ENCODE results near the gene TSPAN18.
A peak's percentile ranks its signal among the peaks of the same experiment; 100 is the strongest.

The TSPAN18 gene

GRCh38 chr11:44698252-44698912 lies 28.4 kb upstream of the TSPAN18 start:
- no peak overlapping the region for H3K27ac ChIP-seq (replicated peaks; ENCODE audit: low read length)
- no CpG with 5 or more reads among the region's 13 CpGs for WGBS, 2 donors (ENCODE audit: extremely low coverage in 2 of 2, insufficient read length in 2 of 2, insufficient replicate concordance in 1 of 2)
- no peaks in the 10 kb centered on the region for H3K9me3 ChIP-seq (replicated peaks in 1 of 2; ENCODE audit: control insufficient read depth in 2 of 2, insufficient read depth in 1 of 2, low read depth in 1 of 2, low read length in 2 of 2)
- H4K8ac ChIP-seq (ENCODE audit: low read depth, low read length), result no peak overlapping the region
- no peak overlapping the region for H3K4me3 ChIP-seq (ENCODE audit: low read length in 2 of 2)
- H3K79me1 ChIP-seq (ENCODE audit: low read depth, low read length), result no peaks in the 10 kb centered on the region
- DNase-seq (ENCODE audit: low spot score), result no peak
- no peak overlapping the region for H3K23ac ChIP-seq (ENCODE audit: low read depth, low read length, poor library complexity)
- H3K9ac ChIP-seq (ENCODE audit: low read depth, low read length, poor library complexity), result no peak overlapping the region
- H3K14ac ChIP-seq (ENCODE audit: low read length), result no peak overlapping the region
- H3K18ac ChIP-seq (ENCODE audit: low read length), result no peak overlapping the region
- no peak overlapping the region for H3K4ac ChIP-seq (ENCODE audit: low read length)
- H3K4me2 ChIP-seq (ENCODE audit: insufficient read depth, low read length, poor library complexity, severe bottlenecking), result no peak overlapping the region
- no peak overlapping the region for H2BK120ac ChIP-seq (ENCODE audit: low read depth, low read length)
- no peak overlapping the region for H2AK5ac ChIP-seq (ENCODE audit: low read depth, low read length)
- no peak overlapping the region for H2BK5ac ChIP-seq (ENCODE audit: low read length)
- no peak overlapping the region for H2BK15ac ChIP-seq (ENCODE audit: low read length)
- no peak overlapping the region for H4K91ac ChIP-seq (ENCODE audit: low read depth, low read length, poor library complexity)
- H3K27me3 ChIP-seq (ENCODE audit: control insufficient read depth in 3 of 3, insufficient read depth in 3 of 3, low read depth in 1 of 3, low read length in 3 of 3), result peaks cover 0 to 24% (median 0%) of the 10 kb centered on the region in 3 experiments
- H3K36me3 ChIP-seq (replicated peaks in 1 of 2; ENCODE audit: control insufficient read depth in 2 of 2, insufficient read depth in 2 of 2, low read length in 2 of 2), result no peaks in the 10 kb centered on the region
- no peak overlapping the region for H2BK12ac ChIP-seq (ENCODE audit: low read length)
- no peak overlapping the region for H2AFZ ChIP-seq (ENCODE audit: low read length)
- H3K4me1 ChIP-seq (ENCODE audit: control insufficient read depth in 2 of 2, insufficient read depth in 1 of 2, low read depth in 1 of 2, low read length in 2 of 2), result peaks cover 0 to 12% of the 10 kb centered on the region in 2 donors

DNA sequence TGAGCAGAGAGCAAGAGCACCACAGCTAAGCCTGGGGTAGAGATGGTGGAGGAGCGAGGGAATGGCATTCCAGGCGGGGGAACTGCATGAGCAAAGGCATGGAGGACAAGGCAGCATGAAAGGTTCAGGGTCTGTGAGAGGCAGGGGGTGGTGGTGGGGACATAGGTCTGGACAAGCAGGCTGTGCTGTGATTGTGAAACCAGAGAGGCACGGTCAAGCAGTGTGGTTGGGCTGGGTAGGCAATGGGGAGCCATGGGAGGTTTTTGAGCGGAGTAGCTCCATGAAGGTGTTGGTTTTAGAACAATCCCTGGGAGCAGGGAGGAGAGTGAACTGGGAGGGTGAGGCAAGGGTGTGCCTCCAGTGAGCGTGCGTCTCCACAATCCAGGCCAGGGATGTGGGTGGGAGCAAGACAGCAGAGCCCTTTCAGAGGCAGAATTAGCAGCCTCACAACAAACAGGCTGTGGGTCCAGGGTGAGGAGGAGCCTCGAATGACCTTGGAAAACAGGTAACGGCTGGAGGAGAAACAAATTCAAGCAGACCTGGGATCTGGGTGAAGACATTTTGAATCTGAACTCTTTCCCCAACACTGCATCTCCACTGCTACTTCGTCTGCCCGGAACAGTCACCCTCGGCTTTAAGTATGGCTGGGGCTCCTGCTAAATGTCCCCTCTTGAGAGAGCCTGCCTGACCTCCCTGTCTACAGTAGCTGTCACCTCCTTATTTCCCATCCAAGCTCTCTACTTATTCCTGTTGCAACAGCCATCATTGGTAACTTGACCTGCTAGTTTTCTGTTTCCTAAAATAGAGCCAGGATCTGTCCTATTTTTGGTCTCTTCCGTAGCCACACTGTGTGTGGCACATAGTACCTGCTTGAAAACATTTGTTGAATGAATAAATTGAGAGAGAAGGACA lies 27.0 kb upstream of the TSPAN18 start:
- Histone ChIP-seq H3K14ac (ENCODE audit: low read length) (peak overlapping the region; percentile 25), H4K8ac (ENCODE audit: low read depth, low read length) (no peak overlapping the region), H3K79me1 (ENCODE audit: low read depth, low read length) (no peaks in the 10 kb centered on the region), H3K4ac (ENCODE audit: low read length) (no peak overlapping the region), H2BK15ac (ENCODE audit: low read length) (no peak overlapping the region), H3K9ac (ENCODE audit: low read depth, low read length, poor library complexity) (no peak overlapping the region), H3K23ac (ENCODE audit: low read depth, low read length, poor library complexity) (peak overlapping the region; percentile 5), H3K4me2 (ENCODE audit: insufficient read depth, low read length, poor library complexity, severe bottlenecking) (no peak overlapping the region), H2BK12ac (ENCODE audit: low read length) (no peak overlapping the region), H3K27ac (replicated peaks; ENCODE audit: low read length) (no peak overlapping the region), H4K91ac (ENCODE audit: low read depth, low read length, poor library complexity) (no peak overlapping the region), H3K27me3 (ENCODE audit: control insufficient read depth in 3 of 3, insufficient read depth in 3 of 3, low read depth in 1 of 3, low read length in 3 of 3) (peaks cover 0 to 20% (median 0%) of the 10 kb centered on the region in 3 experiments), H2BK120ac (ENCODE audit: low read depth, low read length) (no peak overlapping the region), H2AFZ (ENCODE audit: low read length) (no peak overlapping the region), H2BK5ac (ENCODE audit: low read length) (no peak overlapping the region), H3K18ac (ENCODE audit: low read length) (peak overlapping the region; percentile 1), H2AK5ac (ENCODE audit: low read depth, low read length) (no peak overlapping the region), H3K4me1 (ENCODE audit: control insufficient read depth in 2 of 2, insufficient read depth in 1 of 2, low read depth in 1 of 2, low read length in 2 of 2) (peaks cover 0 to 10% of the 10 kb centered on the region in 2 donors), H3K9me3 (replicated peaks in 1 of 2; ENCODE audit: control insufficient read depth in 2 of 2, insufficient read depth in 1 of 2, low read depth in 1 of 2, low read length in 2 of 2) (peaks cover 0 to 4% of the 10 kb centered on the region in 2 donors), H3K36me3 (replicated peaks in 1 of 2; ENCODE audit: control insufficient read depth in 2 of 2, insufficient read depth in 2 of 2, low read length in 2 of 2) (no peaks in the 10 kb centered on the region), H3K4me3 (ENCODE audit: low read length in 2 of 2) (no peak overlapping the region)
- WGBS, 2 donors (ENCODE audit: extremely low coverage in 2 of 2, insufficient read length in 2 of 2, insufficient replicate concordance in 1 of 2), result no CpG with 5 or more reads among the region's 12 CpGs
- DNase-seq (ENCODE audit: low spot score), result no peak

GRCh38 chr11:44701276-44701675 lies 25.5 kb upstream of the TSPAN18 start:
- no peak overlapping the region for H4K8ac ChIP-seq (ENCODE audit: low read depth, low read length)
- peaks cover 0 to 2% of the 10 kb centered on the region in 2 donors for H3K4me1 ChIP-seq (ENCODE audit: control insufficient read depth in 2 of 2, insufficient read depth in 1 of 2, low read depth in 1 of 2, low read length in 2 of 2)
- H3K9me3 ChIP-seq (replicated peaks in 1 of 2; ENCODE audit: control insufficient read depth in 2 of 2, insufficient read depth in 1 of 2, low read depth in 1 of 2, low read length in 2 of 2), result peaks cover 0 to 4% of the 10 kb centered on the region in 2 donors
- H3K4ac ChIP-seq (ENCODE audit: low read length), result no peak overlapping the region
- H2AK5ac ChIP-seq (ENCODE audit: low read depth, low read length), result peak overlapping the region; percentile 83
- no peak overlapping the region for H3K27ac ChIP-seq (replicated peaks; ENCODE audit: low read length)
- H3K14ac ChIP-seq (ENCODE audit: low read length), result no peak overlapping the region
- no peak overlapping the region for H2BK12ac ChIP-seq (ENCODE audit: low read length)
- H4K91ac ChIP-seq (ENCODE audit: low read depth, low read length, poor library complexity), result peak overlapping the region; percentile 15
- no peak overlapping the region for H3K4me2 ChIP-seq (ENCODE audit: insufficient read depth, low read length, poor library complexity, severe bottlenecking)
- no peaks in the 10 kb centered on the region for H3K36me3 ChIP-seq (replicated peaks in 1 of 2; ENCODE audit: control insufficient read depth in 2 of 2, insufficient read depth in 2 of 2, low read length in 2 of 2)
- no peak overlapping the region for H3K4me3 ChIP-seq (ENCODE audit: low read length in 2 of 2)
- no CpG with 5 or more reads among the region's 2 CpGs for WGBS, 2 donors (ENCODE audit: extremely low coverage in 2 of 2, insufficient read length in 2 of 2, insufficient replicate concordance in 1 of 2)
- DNase-seq (ENCODE audit: low spot score), result no peak
- no peak overlapping the region for H3K23ac ChIP-seq (ENCODE audit: low read depth, low read length, poor library complexity)
- H3K79me1 ChIP-seq (ENCODE audit: low read depth, low read length), result no peaks in the 10 kb centered on the region
- H2BK120ac ChIP-seq (ENCODE audit: low read depth, low read length), result no peak overlapping the region
- no peak overlapping the region for H2AFZ ChIP-seq (ENCODE audit: low read length)
- H2BK15ac ChIP-seq (ENCODE audit: low read length), result peak overlapping the region; percentile 28
- H3K27me3 ChIP-seq (ENCODE audit: control insufficient read depth in 3 of 3, insufficient read depth in 3 of 3, low read depth in 1 of 3, low read length in 3 of 3), result peaks cover 0 to 20% (median 0%) of the 10 kb centered on the region in 3 experiments
- H3K9ac ChIP-seq (ENCODE audit: low read depth, low read length, poor library complexity), result no peak overlapping the region
- H3K18ac ChIP-seq (ENCODE audit: low read length), result peak overlapping the region; percentile 49
- H2BK5ac ChIP-seq (ENCODE audit: low read length), result peak overlapping the region; percentile 4

DNA sequence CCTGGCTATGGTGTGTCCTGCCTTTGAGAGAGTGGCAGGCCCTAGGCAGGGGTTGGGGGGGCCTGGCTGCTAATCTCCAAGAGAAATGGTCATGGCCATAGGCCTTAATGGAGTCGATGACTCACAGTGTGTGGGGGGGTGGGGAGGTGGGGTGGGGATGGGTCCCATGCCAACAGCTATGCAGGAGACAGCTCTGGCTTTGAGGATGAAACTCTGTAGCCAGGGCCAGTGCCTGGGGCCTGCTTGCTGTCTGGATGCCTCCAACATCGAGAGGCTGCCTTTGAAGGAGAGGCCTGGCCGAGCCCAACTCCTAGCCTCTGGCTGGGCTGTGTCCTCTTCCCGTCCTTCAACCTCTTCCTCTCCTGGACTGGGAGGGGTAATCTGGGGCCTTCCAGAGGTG lies 23.9 kb upstream of the TSPAN18 start:
- no peak overlapping the region for H3K4ac ChIP-seq (ENCODE audit: low read length)
- H4K91ac ChIP-seq (ENCODE audit: low read depth, low read length, poor library complexity), result no peak overlapping the region
- peaks cover 0 to 2% of the 10 kb centered on the region in 2 donors for H3K4me1 ChIP-seq (ENCODE audit: control insufficient read depth in 2 of 2, insufficient read depth in 1 of 2, low read depth in 1 of 2, low read length in 2 of 2)
- H3K9ac ChIP-seq (ENCODE audit: low read depth, low read length, poor library complexity), result peak overlapping the region; percentile 2
- peaks cover 0 to 4% of the 10 kb centered on the region in 2 donors for H3K9me3 ChIP-seq (replicated peaks in 1 of 2; ENCODE audit: control insufficient read depth in 2 of 2, insufficient read depth in 1 of 2, low read depth in 1 of 2, low read length in 2 of 2)
- H2BK15ac ChIP-seq (ENCODE audit: low read length), result no peak overlapping the region
- H3K23ac ChIP-seq (ENCODE audit: low read depth, low read length, poor library complexity), result no peak overlapping the region
- H2AFZ ChIP-seq (ENCODE audit: low read length), result no peak overlapping the region
- no peak overlapping the region for H2AK5ac ChIP-seq (ENCODE audit: low read depth, low read length)
- H3K4me3 ChIP-seq (ENCODE audit: low read length in 2 of 2), result no peak overlapping the region
- no peak overlapping the region for H2BK12ac ChIP-seq (ENCODE audit: low read length)
- H3K27ac ChIP-seq (replicated peaks; ENCODE audit: low read length), result no peak overlapping the region
- H2BK5ac ChIP-seq (ENCODE audit: low read length), result no peak overlapping the region
- no peak overlapping the region for H3K18ac ChIP-seq (ENCODE audit: low read length)
- H3K36me3 ChIP-seq (replicated peaks in 1 of 2; ENCODE audit: control insufficient read depth in 2 of 2, insufficient read depth in 2 of 2, low read length in 2 of 2), result no peaks in the 10 kb centered on the region
- H3K4me2 ChIP-seq (ENCODE audit: insufficient read depth, low read length, poor library complexity, severe bottlenecking), result no peak overlapping the region
- H3K79me1 ChIP-seq (ENCODE audit: low read depth, low read length), result no peaks in the 10 kb centered on the region
- no CpG with 5 or more reads among the region's 4 CpGs for WGBS, 2 donors (ENCODE audit: extremely low coverage in 2 of 2, insufficient read length in 2 of 2, insufficient replicate concordance in 1 of 2)
- no peak overlapping the region for H2BK120ac ChIP-seq (ENCODE audit: low read depth, low read length)
- H4K8ac ChIP-seq (ENCODE audit: low read depth, low read length), result no peak overlapping the region
- H3K27me3 ChIP-seq (ENCODE audit: control insufficient read depth in 3 of 3, insufficient read depth in 3 of 3, low read depth in 1 of 3, low read length in 3 of 3), result peaks cover 0 to 20% (median 0%) of the 10 kb centered on the region in 3 experiments
- no peak for DNase-seq (ENCODE audit: low spot score)
- H3K14ac ChIP-seq (ENCODE audit: low read length), result no peak overlapping the region
